ENCODE data around the gene TOP2A. TPM values are rescaled to one million over a fixed set of nuclear protein-coding genes. Genes with fewer than 3 reads are reported as not detected.

Gene TOP2A
- total RNA-seq, 1 experiment from 2014 or later: 141 TPM

GRCh38 chr17:40382251-40382650 lies 35.4 kb downstream of the TOP2A start:
- Histone ChIP-seq H3K9ac (ENCODE audit: low read length) (no peak overlapping the region), H3K4me2 (ENCODE audit: low read length) (no peak overlapping the region), H3K36me3 (ENCODE audit: control insufficient read depth in 1 of 2, insufficient read depth in 2 of 2, low read length in 2 of 2) (no peaks in the 10 kb centered on the region; a peak in 1 of 4 replicates), H2AFZ (ENCODE audit: low read depth, low read length, poor library complexity, severe bottlenecking) (no peak overlapping the region), H3K4me3 (replicated peaks in 1 of 2; ENCODE audit: low read depth in 1 of 2, low read length in 2 of 2) (no peak overlapping the region), H3K4me1 (ENCODE audit: control insufficient read depth in 1 of 2, insufficient read depth in 2 of 2, low read length in 2 of 2) (no peaks in the 10 kb centered on the region; a peak in 1 of 4 replicates), H3K27me3 (ENCODE audit: insufficient read depth, low read length) (no peaks in the 10 kb centered on the region), H4K20me1 (ENCODE audit: insufficient read depth) (no peaks in the 10 kb centered on the region), H3K79me2 (ENCODE audit: insufficient read depth, low read length) (no peaks in the 10 kb centered on the region), H3K9me2 (ENCODE audit: insufficient read depth) (no peaks in the 10 kb centered on the region), H3K27ac (ENCODE audit: low read depth, low read length) (no peak overlapping the region), H3K9me3 (ENCODE audit: control insufficient read depth in 1 of 2, insufficient read depth in 1 of 2, low read depth in 1 of 2, low read length in 2 of 2) (no peaks in the 10 kb centered on the region)
- ChIA-PET POLR2A (no interaction called here), RAD21 (ENCODE audit: low non-redundant PET in 1 of 2, low total read pairs in 2 of 2, uncharacterized antibody in 2 of 2, unreplicated experiment in 2 of 2) (interaction anchor here in 1 of 2 experiments (0.5 kb wide), 1 partner anchor 14 kb away, joined by 3 read pairs; no protein-coding TSS in a partner anchor), CTCF (no interaction called here)
- DNase-seq (ENCODE audit: low read depth, low spot score) (no peak), ATAC-seq (no peak)
- intact Hi-C loops (cut with micrococcal nuclease): no loop called here
- TF ChIP-seq SP1 (IDR thresholded peaks at IDR 0.05; ENCODE audit: low read depth): no peak
- TF ChIP-seq EZH2phosphoT487 (IDR thresholded peaks at IDR 0.05; ENCODE audit: borderline replicate concordance): no peak
- BruUV-seq (replicated peaks): no TSS peak

GRCh38 chr17:40378966-40379365 lies 38.7 kb downstream of the TOP2A start:
- no peak for ATAC-seq
- BruUV-seq (replicated peaks): no TSS peak
- Histone ChIP-seq H3K9me2 (ENCODE audit: insufficient read depth) (no peaks in the 10 kb centered on the region), H3K27me3 (ENCODE audit: insufficient read depth, low read length) (no peaks in the 10 kb centered on the region), H3K9ac (ENCODE audit: low read length) (no peak overlapping the region), H2AFZ (ENCODE audit: low read depth, low read length, poor library complexity, severe bottlenecking) (no peak overlapping the region), H3K4me2 (ENCODE audit: low read length) (no peak overlapping the region), H3K27ac (ENCODE audit: low read depth, low read length) (no peak overlapping the region), H3K4me3 (replicated peaks in 1 of 2; ENCODE audit: low read depth in 1 of 2, low read length in 2 of 2) (no peak overlapping the region), H4K20me1 (ENCODE audit: insufficient read depth) (no peaks in the 10 kb centered on the region), H3K4me1 (ENCODE audit: control insufficient read depth in 1 of 2, insufficient read depth in 2 of 2, low read length in 2 of 2) (no peaks in the 10 kb centered on the region; a peak in 1 of 4 replicates), H3K79me2 (ENCODE audit: insufficient read depth, low read length) (no peaks in the 10 kb centered on the region), H3K36me3 (ENCODE audit: control insufficient read depth in 1 of 2, insufficient read depth in 2 of 2, low read length in 2 of 2) (no peaks in the 10 kb centered on the region), H3K9me3 (ENCODE audit: control insufficient read depth in 1 of 2, insufficient read depth in 1 of 2, low read depth in 1 of 2, low read length in 2 of 2) (no peaks in the 10 kb centered on the region)
- no peak for TF ChIP-seq SP1 (IDR thresholded peaks at IDR 0.05; ENCODE audit: low read depth)
- CTCF ChIA-PET: no interaction called here
- POLR2A ChIA-PET: interaction anchor here (0.7 kb wide), 1 partner anchor 14 kb away, joined by 3 read pairs; no protein-coding TSS in a partner anchor
- intact Hi-C loops (cut with micrococcal nuclease): no loop called here
- RAD21 ChIA-PET (ENCODE audit: low non-redundant PET in 1 of 2, low total read pairs in 2 of 2, uncharacterized antibody in 2 of 2, unreplicated experiment in 2 of 2): no interaction called here
- DNase-seq (ENCODE audit: low read depth, low spot score): no peak

GRCh38 chr17:40377832-40378231 lies 39.9 kb downstream of the TOP2A start:
- intact Hi-C loops (cut with micrococcal nuclease): no loop called here
- no TSS peak for BruUV-seq (replicated peaks)
- CTCF ChIA-PET: no interaction called here
- TF ChIP-seq JUND (IDR thresholded peaks at IDR 0.05) (no peak), CTCF (IDR thresholded peaks at IDR 0.05 in 2 of 3, conservative IDR thresholded peaks at IDR 0.05 in 1 of 3; ENCODE audit: borderline replicate concordance in 1 of 3, insufficient read depth in 1 of 3, low read depth in 2 of 3, low read length in 2 of 3) (no peak), ZFX (IDR thresholded peaks at IDR 0.05) (no peak), POLR2A (IDR thresholded peaks at IDR 0.05; ENCODE audit: borderline replicate concordance, extremely low read depth, insufficient read depth, insufficient read length) (no peak), ZBTB33 (IDR thresholded peaks at IDR 0.05; ENCODE audit: extremely low read depth, insufficient replicate concordance, low read length) (no peak), POLR2AphosphoS5 (IDR thresholded peaks at IDR 0.05; ENCODE audit: low read depth, low read length) (no peak), ATF3 (IDR thresholded peaks at IDR 0.05) (no peak)

More at GRCh38 chr17:40377832-40378231, 39.9 kb downstream of the TOP2A start:
- ChIA-PET POLR2A (no interaction called here), RAD21 (ENCODE audit: low non-redundant PET in 1 of 2, low total read pairs in 2 of 2, uncharacterized antibody in 2 of 2, unreplicated experiment in 2 of 2) (no interaction called here)
- H3K27ac ChIP-seq (ENCODE audit: low read depth, low read length): no peak overlapping the region
- no peaks in the 10 kb centered on the region for H3K9me2 ChIP-seq (ENCODE audit: insufficient read depth)
- no peaks in the 10 kb centered on the region for H3K79me2 ChIP-seq (ENCODE audit: insufficient read depth, low read length)
- no peaks in the 10 kb centered on the region; a peak in 1 of 4 replicates for H3K4me1 ChIP-seq (ENCODE audit: control insufficient read depth in 1 of 2, insufficient read depth in 2 of 2, low read length in 2 of 2)
- H2AFZ ChIP-seq (ENCODE audit: low read depth, low read length, poor library complexity, severe bottlenecking): no peak overlapping the region
- DNase-seq (ENCODE audit: low read depth, low spot score) (no peak), ATAC-seq (no peak)
- no peaks in the 10 kb centered on the region for H4K20me1 ChIP-seq (ENCODE audit: insufficient read depth)
- no peaks in the 10 kb centered on the region for H3K36me3 ChIP-seq (ENCODE audit: control insufficient read depth in 1 of 2, insufficient read depth in 2 of 2, low read length in 2 of 2)
- no peak overlapping the region for H3K4me2 ChIP-seq (ENCODE audit: low read length)
- H3K4me3 ChIP-seq (replicated peaks in 1 of 2; ENCODE audit: low read depth in 1 of 2, low read length in 2 of 2): no peak overlapping the region
- H3K9me3 ChIP-seq (ENCODE audit: control insufficient read depth in 1 of 2, insufficient read depth in 1 of 2, low read depth in 1 of 2, low read length in 2 of 2): no peaks in the 10 kb centered on the region
- no peak overlapping the region for H3K9ac ChIP-seq (ENCODE audit: low read length)
- no peaks in the 10 kb centered on the region for H3K27me3 ChIP-seq (ENCODE audit: insufficient read depth, low read length)
